ENCODE measurements around the gene HCAR1.

GRCh38 chr12:122729583-122730214 is 945 bp downstream of the HCAR1 start:
- no peak for TF ChIP-seq CHD1 (IDR thresholded peaks at IDR 0.05; ENCODE audit: low read depth, low read length)
- TF ChIP-seq CTCF (conservative IDR thresholded peaks at IDR 0.05; ENCODE audit: low read depth, low read length): no peak
- TF ChIP-seq POLR2A (IDR thresholded peaks at IDR 0.05; ENCODE audit: low read depth, low read length): no peak
- TF ChIP-seq, protein P1, sequence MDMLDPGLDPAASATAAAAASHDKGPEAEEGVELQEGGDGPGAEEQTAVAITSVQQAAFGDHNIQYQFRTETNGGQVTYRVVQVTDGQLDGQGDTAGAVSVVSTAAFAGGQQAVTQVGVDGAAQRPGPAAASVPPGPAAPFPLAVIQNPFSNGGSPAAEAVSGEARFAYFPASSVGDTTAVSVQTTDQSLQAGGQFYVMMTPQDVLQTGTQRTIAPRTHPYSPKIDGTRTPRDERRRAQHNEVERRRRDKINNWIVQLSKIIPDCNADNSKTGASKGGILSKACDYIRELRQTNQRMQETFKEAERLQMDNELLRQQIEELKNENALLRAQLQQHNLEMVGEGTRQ (IDR thresholded peaks at IDR 0.05; ENCODE audit: low read depth, low read length): no peak
- TF ChIP-seq MAZ (IDR thresholded peaks at IDR 0.05; ENCODE audit: borderline replicate concordance, low read depth, low read length): no peak
- TF ChIP-seq RCOR1 (IDR thresholded peaks at IDR 0.05; ENCODE audit: insufficient replicate concordance, low read length): no peak
- no peak for TF ChIP-seq RAD21 (IDR thresholded peaks at IDR 0.05; ENCODE audit: low read length)
- TF ChIP-seq MXI1 (IDR thresholded peaks at IDR 0.05; ENCODE audit: borderline replicate concordance, low read depth, low read length): no peak
- TF ChIP-seq RFX5 (IDR thresholded peaks at IDR 0.05; ENCODE audit: low read depth, low read length): no peak

All from IMR-90 (cell line).